HUES48 (cell line): Measurements from ENCODE around the gene APBB1.

Source experiments
- H3K27ac ChIP-seq: one replicate; pipeline ENCODE4 v1.7.0; 2013; ENCODE audit warnings: low read depth, low read length, inconsistent platforms
- H3K27me3 ChIP-seq: 2 replicates; pipeline ENCODE4 v1.6.1; 2013; ENCODE audit warnings: mild to moderate bottlenecking, low read length; ENCODE audit not compliant: control insufficient read depth, insufficient read depth
- H3K36me3 ChIP-seq: 2 replicates; pipeline ENCODE4 v1.6.1; 2013; ENCODE audit warnings: low read length; ENCODE audit not compliant: control insufficient read depth, insufficient read depth
- H3K4me1 ChIP-seq: 2 replicates; pipeline ENCODE4 v1.6.1; 2013; ENCODE audit warnings: mild to moderate bottlenecking, low read length; ENCODE audit not compliant: control insufficient read depth, insufficient read depth
- H3K4me3 ChIP-seq: 2 replicates; pipeline ENCODE4 v1.5.1; 2013; ENCODE audit warnings: mild to moderate bottlenecking, low read depth, low read length
- H3K9ac ChIP-seq: 2 replicates; pipeline ENCODE4 v1.6.1; 2013; ENCODE audit warnings: mild to moderate bottlenecking, low read depth, low read length, moderate library complexity
- H3K9me3 ChIP-seq: 2 replicates; pipeline ENCODE4 v1.6.1; 2013; ENCODE audit warnings: low read length; ENCODE audit not compliant: control insufficient read depth, insufficient read depth

Gene APBB1

DNA sequence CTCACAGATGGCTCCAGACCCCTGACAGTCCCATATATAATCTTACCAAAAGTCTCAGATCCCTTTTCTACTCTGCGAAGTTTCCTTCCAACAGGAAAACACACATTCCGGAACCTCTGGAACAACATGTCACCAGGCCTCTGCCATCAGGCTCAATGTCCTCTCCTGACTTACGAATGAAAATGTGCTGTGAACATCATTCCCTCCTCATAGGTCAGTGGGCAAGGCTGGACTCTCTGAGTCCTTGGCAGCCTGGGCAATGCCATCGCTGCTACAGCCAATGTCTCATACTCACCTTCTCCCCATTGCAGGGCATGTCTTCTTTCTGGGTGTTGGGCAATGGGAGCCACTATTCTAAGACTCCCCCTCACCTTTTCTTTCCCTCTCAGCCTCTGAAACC lies 23.5 kb upstream of the APBB1 start:
- peaks cover 3% of the 10 kb centered on the region; the same call in 1 of the 2 replicates for H3K4me1 ChIP-seq
- no peaks in the 10 kb centered on the region for H3K27me3 ChIP-seq
- H3K27ac ChIP-seq = no peak overlapping the region
- no peaks in the 10 kb centered on the region for H3K36me3 ChIP-seq
- H3K9me3 ChIP-seq = no peaks in the 10 kb centered on the region
- no peak overlapping the region for H3K9ac ChIP-seq
- no peak overlapping the region for H3K4me3 ChIP-seq

DNA sequence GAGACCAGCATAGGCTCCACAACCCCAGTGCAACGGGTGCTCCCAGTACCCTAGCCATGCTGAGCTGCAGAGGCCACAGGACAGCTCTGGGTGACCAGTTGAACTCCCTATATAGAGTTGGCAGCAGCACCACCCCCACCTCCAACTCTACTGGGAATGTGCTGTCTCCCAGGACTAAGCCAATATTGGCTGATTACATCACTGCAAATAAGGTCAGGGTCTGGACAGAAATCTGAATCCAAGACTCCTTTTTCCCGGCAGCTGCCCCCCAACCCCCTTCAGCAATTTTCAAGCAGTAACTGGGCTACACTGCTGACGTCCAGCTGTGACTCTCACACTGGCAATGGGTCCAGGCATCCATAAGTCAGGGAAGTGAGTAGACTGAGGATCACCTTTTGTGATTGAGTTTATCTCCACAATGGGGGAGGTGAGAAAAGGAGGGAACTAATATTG lies 22.0 kb upstream of the APBB1 start, which contains the start of gene HPX:
Gene HPX (minus strand): TSS at position 82 of the 453 bp plus-strand sequence. CDS start 24 bp downstream, at position 58.
- Histone ChIP-seq H3K9ac (no peak within 1 kb of the TSS), H3K27me3 (no peaks in the 10 kb centered on the region), H3K4me3 (no peak within 1 kb of the TSS), H3K27ac (peak within 1 kb of the TSS; percentile 65), H3K4me1 (peaks cover 3% of the 10 kb centered on the region; the same call in 1 of the 2 replicates), H3K9me3 (no peaks in the 10 kb centered on the region), H3K36me3 (no peaks in the 10 kb centered on the region)

DNA sequence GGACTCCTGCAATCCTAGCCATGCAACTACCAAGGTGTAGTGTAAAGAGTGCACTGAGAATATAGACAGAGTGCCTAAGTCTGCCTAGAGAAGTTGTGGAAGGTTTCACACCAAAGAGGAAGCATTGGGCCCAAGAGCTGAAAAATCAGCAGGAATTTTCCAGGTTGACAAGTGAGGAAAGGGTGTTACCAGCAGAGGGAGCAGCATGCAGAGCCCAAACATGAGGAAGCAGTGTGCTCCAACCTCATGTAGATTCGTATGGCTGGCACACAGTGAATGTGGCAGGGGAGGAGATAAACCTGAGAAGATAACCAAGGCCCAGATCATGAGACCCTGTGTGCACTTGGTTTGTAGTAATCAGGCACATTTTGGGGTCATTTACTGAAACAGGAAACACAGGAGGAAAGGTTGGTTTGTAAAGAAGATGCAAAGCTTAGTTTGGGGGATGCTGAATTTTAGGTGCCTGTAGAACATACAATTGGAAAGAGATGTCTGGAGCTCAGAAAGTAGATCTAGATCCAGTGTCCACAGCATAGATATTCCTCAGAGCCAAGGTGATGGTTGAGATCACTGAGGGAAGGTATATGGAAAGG lies 20.2 kb upstream of the APBB1 start:
- H3K4me3 ChIP-seq = no peak overlapping the region
- H3K27ac ChIP-seq = no peak overlapping the region
- H3K9ac ChIP-seq = no peak overlapping the region
- no peaks in the 10 kb centered on the region for H3K36me3 ChIP-seq
- no peaks in the 10 kb centered on the region for H3K9me3 ChIP-seq
- H3K27me3 ChIP-seq = no peaks in the 10 kb centered on the region
- H3K4me1 ChIP-seq = peaks cover 3% of the 10 kb centered on the region; the same call in 1 of the 2 replicates

DNA sequence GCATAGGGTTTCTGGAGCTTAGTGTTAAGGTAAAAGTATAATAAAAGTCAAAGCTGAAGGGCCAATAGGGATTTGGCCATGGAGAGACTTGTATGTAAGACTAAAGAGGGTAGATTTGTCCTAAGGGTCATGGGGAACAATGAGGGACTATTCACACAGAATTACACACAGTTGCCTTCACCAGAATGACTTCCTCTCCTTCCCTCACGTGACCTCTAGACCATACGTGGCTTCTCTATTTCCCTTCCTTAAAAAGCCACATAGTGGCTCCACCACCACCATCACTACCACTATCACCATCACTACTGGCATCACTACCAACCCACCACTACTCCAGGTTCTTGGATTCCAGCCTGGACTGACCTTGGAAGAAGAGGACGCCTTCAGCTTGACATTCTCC lies 19.1 kb upstream of the APBB1 start:
- no peaks in the 10 kb centered on the region for H3K9me3 ChIP-seq
- H3K4me3 ChIP-seq = no peak overlapping the region
- H3K27ac ChIP-seq = no peak overlapping the region
- no peaks in the 10 kb centered on the region for H3K27me3 ChIP-seq
- H3K9ac ChIP-seq = no peak overlapping the region
- H3K36me3 ChIP-seq = no peaks in the 10 kb centered on the region
- H3K4me1 ChIP-seq = no peaks in the 10 kb centered on the region

DNA sequence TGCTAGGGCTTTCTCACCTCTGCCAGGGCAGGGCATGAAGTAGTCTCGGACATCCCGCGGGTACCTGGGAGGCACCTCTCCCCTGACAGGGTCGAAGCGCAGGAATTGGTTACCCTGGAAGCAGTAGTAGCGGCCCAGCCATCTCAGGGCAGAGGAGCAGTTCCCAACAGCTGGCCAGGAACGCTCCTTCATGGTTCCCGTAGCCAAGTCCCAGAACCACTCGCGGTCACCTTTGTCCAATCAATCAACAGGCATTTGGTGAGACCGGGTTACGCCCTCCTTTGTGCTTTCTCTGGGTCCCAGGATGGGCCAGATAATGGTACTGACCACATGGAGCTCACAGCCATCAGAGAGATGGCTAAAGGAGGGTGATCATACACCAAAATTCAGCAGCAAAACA lies 18.5 kb upstream of the APBB1 start:
- no peaks in the 10 kb centered on the region for H3K4me1 ChIP-seq
- no peak overlapping the region for H3K4me3 ChIP-seq
- H3K27me3 ChIP-seq = no peaks in the 10 kb centered on the region
- no peaks in the 10 kb centered on the region for H3K36me3 ChIP-seq
- no peak overlapping the region for H3K27ac ChIP-seq
- H3K9ac ChIP-seq = no peak overlapping the region
- H3K9me3 ChIP-seq = no peaks in the 10 kb centered on the region

DNA sequence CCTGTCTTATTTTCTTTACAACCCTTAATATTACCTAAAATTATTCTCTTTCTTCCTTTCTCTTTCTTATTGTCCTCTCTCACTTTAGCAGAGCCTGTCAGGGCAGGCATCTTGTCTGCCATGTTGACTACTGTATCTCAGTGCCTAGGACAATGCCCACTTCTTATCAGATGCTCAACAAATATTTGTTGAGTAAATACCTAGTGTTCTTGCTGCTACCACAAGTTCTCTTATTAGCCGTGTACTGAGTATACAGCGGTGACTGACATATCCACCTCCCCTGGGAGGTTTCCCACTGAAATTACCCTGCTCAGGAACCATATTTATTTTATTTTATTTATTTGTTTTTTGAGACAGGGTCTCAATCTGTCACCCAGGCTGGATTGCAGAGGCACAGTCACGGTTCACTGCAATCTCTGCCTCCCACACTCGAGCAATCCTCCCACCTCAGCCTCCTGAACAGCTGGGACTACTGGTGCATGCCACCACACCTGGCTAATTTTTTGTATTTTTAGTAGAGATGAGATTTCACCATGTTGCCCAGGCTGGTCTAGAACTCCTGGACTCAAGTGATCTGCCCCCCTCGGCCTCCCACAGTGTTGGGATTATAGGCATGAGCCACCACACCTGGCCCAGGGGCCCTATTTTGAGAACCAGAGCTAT lies 15.2 kb upstream of the APBB1 start:
- no peaks in the 10 kb centered on the region for H3K9me3 ChIP-seq
- no peaks in the 10 kb centered on the region for H3K36me3 ChIP-seq
- no peaks in the 10 kb centered on the region for H3K27me3 ChIP-seq
- no peak overlapping the region for H3K27ac ChIP-seq
- H3K4me3 ChIP-seq = no peak overlapping the region
- no peak overlapping the region for H3K9ac ChIP-seq
- no peaks in the 10 kb centered on the region for H3K4me1 ChIP-seq

DNA sequence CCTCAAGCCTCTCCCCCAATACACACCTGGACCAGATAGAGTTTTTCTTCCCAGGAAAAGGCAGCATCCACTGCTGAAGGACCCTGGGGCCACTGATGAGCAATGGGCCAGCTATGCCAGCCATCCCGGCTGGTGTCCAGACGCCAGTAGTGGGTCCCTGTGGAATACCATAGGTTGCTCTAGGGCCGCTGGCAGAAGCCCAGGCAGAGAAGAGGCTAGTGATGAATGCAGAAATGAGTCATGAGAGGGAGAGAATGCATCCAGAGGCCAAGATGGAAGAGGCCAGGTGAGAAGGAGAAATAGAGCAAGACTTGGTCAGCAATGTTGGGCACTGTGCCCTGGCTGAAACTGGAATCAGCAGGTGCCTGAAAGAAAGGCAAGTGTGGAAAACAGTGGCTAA lies 13.0 kb upstream of the APBB1 start:
- no peak overlapping the region for H3K9ac ChIP-seq
- H3K9me3 ChIP-seq = no peaks in the 10 kb centered on the region
- H3K4me1 ChIP-seq = peaks cover 6% of the 10 kb centered on the region
- H3K4me3 ChIP-seq = no peak overlapping the region
- H3K27me3 ChIP-seq = no peaks in the 10 kb centered on the region
- H3K27ac ChIP-seq = no peak overlapping the region
- H3K36me3 ChIP-seq = no peaks in the 10 kb centered on the region

DNA sequence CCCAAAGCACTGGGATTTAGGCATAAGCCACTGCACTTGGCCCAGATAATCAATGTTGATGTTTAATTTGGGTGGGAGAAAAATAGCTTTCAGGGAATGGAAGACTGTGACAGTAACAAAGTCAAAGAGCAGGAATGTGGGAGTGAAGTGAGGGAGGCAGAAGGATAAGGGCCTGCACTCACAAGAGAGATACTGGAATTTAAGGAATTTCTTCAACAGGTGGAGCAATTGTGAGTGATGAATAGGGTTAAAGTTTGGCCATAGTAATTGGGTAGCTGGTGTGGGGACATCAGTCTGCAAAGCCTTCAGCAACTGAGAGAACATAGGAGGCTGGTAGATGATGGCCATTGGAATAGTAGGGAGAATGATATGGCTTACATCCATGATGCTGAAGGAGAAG lies 8.6 kb upstream of the APBB1 start:
- Histone ChIP-seq H3K4me1 (peaks cover 6% of the 10 kb centered on the region), H3K9me3 (no peaks in the 10 kb centered on the region), H3K9ac (no peak overlapping the region), H3K27me3 (no peaks in the 10 kb centered on the region), H3K36me3 (no peaks in the 10 kb centered on the region), H3K4me3 (no peak overlapping the region), H3K27ac (no peak overlapping the region)

DNA sequence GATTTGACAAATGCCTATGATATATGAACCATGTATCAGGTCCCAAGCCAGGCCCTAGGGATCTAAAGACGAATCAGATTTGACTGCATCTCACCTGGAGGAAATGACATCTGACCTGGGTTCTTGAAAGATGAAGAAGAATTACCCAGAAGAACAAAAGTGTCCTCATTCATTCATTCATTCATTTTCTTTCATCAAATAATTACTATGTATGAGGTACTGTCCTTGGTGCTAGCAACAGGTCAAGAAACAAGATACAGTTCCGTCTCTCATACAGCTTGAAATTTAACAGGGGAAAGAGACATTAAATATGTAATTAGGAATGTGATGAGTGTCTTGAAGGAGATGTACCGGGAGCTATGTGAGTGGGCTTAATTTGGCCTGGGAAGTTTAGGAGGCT lies 1.8 kb upstream of the APBB1 start:
- Histone ChIP-seq H3K36me3 (no peaks in the 10 kb centered on the region), H3K4me3 (no peak overlapping the region), H3K27me3 (peaks cover 18% of the 10 kb centered on the region), H3K27ac (no peak overlapping the region), H3K9ac (no peak overlapping the region), H3K9me3 (no peaks in the 10 kb centered on the region), H3K4me1 (peaks cover 3% of the 10 kb centered on the region; the same call in 1 of the 2 replicates)

DNA sequence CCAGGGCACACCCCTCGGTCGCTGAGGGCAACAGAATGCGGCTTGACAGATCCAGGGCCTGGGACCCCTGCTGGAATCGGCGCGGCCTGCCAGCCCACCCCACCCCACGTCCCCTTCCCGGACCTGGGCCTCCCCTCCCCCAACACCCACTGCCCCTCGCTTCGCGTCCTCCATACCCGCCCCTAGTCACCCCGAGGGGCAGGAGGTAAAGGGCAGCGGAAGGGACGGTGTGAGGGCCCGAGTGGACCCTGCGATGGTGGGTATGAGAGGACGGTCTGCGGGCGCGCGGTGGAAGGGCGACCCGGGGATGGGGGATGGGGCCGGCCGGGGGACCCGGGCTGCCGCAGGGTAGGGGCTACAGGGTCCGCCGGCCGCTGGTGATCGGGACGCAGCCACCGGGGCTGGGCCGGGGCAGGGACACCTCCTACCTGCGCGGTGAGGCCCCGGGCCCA lies 311 bp downstream of the APBB1 start:
- no peaks in the 10 kb centered on the region for H3K9me3 ChIP-seq
- H3K9ac ChIP-seq = peak overlapping the region; percentile 43; the same call in 1 of the 2 replicates
- H3K27ac ChIP-seq = no peak overlapping the region
- no peaks in the 10 kb centered on the region for H3K36me3 ChIP-seq
- peaks cover 3% of the 10 kb centered on the region; the same call in 1 of the 2 replicates for H3K4me1 ChIP-seq
- peak overlapping the region; percentile 85 for H3K4me3 ChIP-seq
- peaks cover 18% of the 10 kb centered on the region for H3K27me3 ChIP-seq

DNA sequence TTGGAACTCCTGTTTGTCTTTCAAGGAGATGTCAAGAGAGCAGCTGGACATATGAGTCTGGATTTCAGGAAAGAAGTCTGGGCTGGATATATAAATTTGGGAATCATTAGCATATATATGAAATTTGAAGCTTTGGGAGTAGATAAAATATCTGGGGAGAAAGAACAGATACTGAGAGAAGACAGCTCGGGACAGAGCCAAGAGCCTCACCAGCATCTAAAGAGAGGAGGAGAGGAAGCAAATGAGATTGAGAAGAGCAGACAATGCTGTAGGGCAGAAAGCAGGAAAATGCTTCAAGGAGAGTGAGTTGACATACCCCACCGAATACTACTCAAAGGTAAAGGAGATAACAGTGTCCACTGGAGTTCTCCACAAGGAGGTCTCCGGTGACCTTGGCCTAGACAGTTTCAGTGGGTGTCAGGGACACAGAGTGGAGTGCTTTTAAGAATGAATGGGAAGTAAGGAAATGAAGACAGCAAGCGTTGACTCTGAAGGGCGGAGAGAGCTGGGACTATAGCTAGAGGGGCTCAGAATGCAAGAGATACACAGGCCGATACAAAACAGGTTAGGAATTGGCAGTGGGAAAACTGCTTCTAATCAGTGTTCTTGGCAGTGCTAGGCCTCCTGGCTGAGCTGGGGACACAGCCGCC lies 862 bp downstream of the APBB1 start:
- H3K4me1 ChIP-seq = peaks cover 3% of the 10 kb centered on the region; the same call in 1 of the 2 replicates

More for the DNA sequence above, 862 bp downstream of the APBB1 start:
- Histone ChIP-seq H3K9ac (0 out of 2 replicates have a peak overlapping the region, but pooled peaks have one; percentile 43), H3K9me3 (no peaks in the 10 kb centered on the region), H3K27me3 (peaks cover 18% of the 10 kb centered on the region), H3K4me3 (peak overlapping the region; percentile 85), H3K27ac (no peak overlapping the region), H3K36me3 (no peaks in the 10 kb centered on the region)
